Measurements from ENCODE around the gene PLEKHG5. TPM values are rescaled to one million over a fixed set of nuclear protein-coding genes. Genes with fewer than 3 reads are reported as not detected.

Gene PLEKHG5
- total and polyA plus RNA-seq, 10 of the 15 experiments (the other 5 are each of a cell fraction or from before 2014, with no cell fraction given): 0.04 to 1.1 (median 0.18) TPM; not detected in 1

DNA sequence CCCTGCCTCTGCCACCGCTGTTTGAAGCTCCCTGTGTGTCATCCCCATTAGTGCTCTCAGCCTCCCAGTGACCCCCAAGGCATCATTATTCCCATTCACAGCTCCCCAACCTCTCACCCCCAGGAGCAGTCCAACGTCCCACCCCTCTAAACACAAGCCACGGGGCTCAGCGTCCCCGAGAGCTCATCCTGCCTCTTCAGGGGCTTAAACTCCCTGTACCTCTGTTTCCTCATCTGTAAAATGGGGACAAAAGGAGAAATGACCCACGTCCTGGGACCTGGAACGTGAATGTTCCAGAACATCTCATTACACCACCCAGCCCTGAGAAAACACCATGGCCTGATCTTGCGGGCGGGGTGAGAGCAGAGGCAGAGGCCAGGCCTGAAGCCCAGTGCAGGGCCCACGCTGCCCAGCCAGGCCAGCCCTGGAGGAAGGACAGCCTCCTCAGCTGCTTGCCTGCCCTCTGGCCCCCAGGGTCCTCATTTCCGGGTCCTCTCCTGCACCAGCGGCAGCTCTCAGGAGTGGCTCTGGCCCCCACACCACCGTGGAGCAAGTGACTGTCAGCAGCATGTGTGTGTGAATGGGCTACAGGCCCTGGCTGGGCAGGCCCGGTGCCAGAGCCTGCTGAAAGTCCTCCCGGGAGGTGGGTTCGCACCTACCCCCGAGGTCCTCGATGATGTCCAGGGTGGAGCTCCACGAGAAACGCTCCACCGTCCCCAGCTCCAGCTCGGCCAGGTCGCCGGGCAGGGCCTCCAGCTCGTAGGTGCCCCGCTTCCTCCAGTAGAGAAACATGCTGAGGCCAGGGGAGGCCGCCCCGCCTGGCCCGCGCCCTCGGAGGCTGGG lies 14.1 kb upstream of the PLEKHG5 start:
- CTCF ChIA-PET: interaction anchor here (1.0 kb wide), 1 partner anchor 15 kb away, joined by 3 read pairs; no protein-coding TSS in a partner anchor
- Histone ChIP-seq H3K9ac (ENCODE audit: control insufficient read depth, insufficient read depth, low read length) (no peak overlapping the region), H3K36me3 (ENCODE audit: control insufficient read depth in 2 of 2, insufficient read depth in 2 of 2, low read length in 1 of 2) (no peaks in the 10 kb centered on the region), H3K4me1 (ENCODE audit: control insufficient read depth, insufficient read depth, low read length) (no peaks in the 10 kb centered on the region), H4K20me1 (ENCODE audit: control insufficient read depth, insufficient read depth) (no peaks in the 10 kb centered on the region; the same call in 1 of the 2 replicates), H2AFZ (ENCODE audit: control insufficient read depth, low read depth, low read length) (no peak overlapping the region), H3K27me3 (replicated peaks in 1 of 2; ENCODE audit: control insufficient read depth in 2 of 2, insufficient read depth in 2 of 2, low read length in 1 of 2) (no peaks in the 10 kb centered on the region; a peak in 1 of 4 replicates), H3K9me3 (replicated peaks; ENCODE audit: control insufficient read depth, insufficient read depth, low read length) (no peaks in the 10 kb centered on the region), H3K27ac (ENCODE audit: control insufficient read depth, insufficient read depth) (no peak overlapping the region), H3K79me2 (ENCODE audit: control insufficient read depth, insufficient read depth, low read length) (no peaks in the 10 kb centered on the region), H3K4me2 (ENCODE audit: control insufficient read depth, insufficient read depth) (no peak overlapping the region), H3K4me3 (no peak overlapping the region)
- RAD21 ChIA-PET (ENCODE audit: unreplicated experiment): no interaction called here
- no peak for TF ChIP-seq DPF2 (IDR thresholded peaks at IDR 0.05)
- TF ChIP-seq, protein P1, sequence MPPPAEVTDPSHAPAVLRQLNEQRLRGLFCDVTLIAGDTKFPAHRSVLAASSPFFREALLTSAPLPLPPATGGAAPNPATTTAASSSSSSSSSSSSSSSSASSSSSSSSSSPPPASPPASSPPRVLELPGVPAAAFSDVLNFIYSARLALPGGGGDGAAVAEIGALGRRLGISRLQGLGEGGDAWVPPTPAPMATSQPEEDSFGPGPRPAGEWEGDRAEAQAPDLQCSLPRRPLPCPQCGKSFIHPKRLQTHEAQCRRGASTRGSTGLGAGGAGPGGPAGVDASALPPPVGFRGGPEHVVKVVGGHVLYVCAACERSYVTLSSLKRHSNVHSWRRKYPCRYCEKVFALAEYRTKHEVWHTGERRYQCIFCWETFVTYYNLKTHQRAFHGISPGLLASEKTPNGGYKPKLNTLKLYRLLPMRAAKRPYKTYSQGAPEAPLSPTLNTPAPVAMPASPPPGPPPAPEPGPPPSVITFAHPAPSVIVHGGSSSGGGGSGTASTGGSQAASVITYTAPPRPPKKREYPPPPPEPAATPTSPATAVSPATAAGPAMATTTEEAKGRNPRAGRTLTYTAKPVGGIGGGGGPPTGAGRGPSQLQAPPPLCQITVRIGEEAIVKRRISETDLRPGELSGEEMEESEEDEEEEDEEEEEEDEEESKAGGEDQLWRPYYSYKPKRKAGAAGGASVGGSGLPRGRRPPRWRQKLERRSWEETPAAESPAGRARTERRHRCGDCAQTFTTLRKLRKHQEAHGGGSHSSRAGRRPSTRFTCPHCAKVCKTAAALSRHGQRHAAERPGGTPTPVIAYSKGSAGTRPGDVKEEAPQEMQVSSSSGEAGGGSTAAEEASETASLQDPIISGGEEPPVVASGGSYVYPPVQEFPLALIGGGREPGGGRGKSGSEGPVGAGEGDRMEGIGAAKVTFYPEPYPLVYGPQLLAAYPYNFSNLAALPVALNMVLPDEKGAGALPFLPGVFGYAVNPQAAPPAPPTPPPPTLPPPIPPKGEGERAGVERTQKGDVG (CRISPR knock-in tag; IDR thresholded peaks at IDR 0.05): no peak
- no peak for TF ChIP-seq RFX5 (IDR thresholded peaks at IDR 0.05; ENCODE audit: low read depth, low read length)
- no peak for TF ChIP-seq SREBF2 (IDR thresholded peaks at IDR 0.05; ENCODE audit: low read length)
- TF ChIP-seq ZBED1 (IDR thresholded peaks at IDR 0.05; ENCODE audit: borderline replicate concordance): no peak
- no peak for TF ChIP-seq HDGF (IDR thresholded peaks at IDR 0.05)
- TF ChIP-seq, protein P2, sequence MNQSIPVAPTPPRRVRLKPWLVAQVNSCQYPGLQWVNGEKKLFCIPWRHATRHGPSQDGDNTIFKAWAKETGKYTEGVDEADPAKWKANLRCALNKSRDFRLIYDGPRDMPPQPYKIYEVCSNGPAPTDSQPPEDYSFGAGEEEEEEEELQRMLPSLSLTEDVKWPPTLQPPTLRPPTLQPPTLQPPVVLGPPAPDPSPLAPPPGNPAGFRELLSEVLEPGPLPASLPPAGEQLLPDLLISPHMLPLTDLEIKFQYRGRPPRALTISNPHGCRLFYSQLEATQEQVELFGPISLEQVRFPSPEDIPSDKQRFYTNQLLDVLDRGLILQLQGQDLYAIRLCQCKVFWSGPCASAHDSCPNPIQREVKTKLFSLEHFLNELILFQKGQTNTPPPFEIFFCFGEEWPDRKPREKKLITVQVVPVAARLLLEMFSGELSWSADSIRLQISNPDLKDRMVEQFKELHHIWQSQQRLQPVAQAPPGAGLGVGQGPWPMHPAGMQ (IDR thresholded peaks at IDR 0.05; ENCODE audit: borderline replicate concordance): no peak
- TF ChIP-seq SMC3 (IDR thresholded peaks at IDR 0.05; ENCODE audit: borderline replicate concordance, low read length): no peak
- TF ChIP-seq MEF2A (IDR thresholded peaks at IDR 0.05; ENCODE audit: insufficient read depth, low read depth, low read length): no peak
- POLR2A ChIA-PET: no interaction called here
- no TSS peak for BruUV-seq (replicated peaks)
- in situ Hi-C loops (cut with MboI) (no loop called here), intact Hi-C loops (cut with micrococcal nuclease; ENCODE audit: unreplicated experiment) (no loop called here)
- FAIRE-seq: no peak
- no peak for ATAC-seq
- SMC1A ChIA-PET (ENCODE audit: uncharacterized antibody, unreplicated experiment): no interaction called here
- DNase-seq (ENCODE audit: low read depth, low spot score): no peak
- WGBS (ENCODE audit: insufficient coverage, insufficient replicate concordance, low lambda C conversion rate, missing lambda C conversion rate): 39% methylated on average over 31 of the region's 31 CpGs

All from GM12878 (cell line).